Measurements from ENCODE around the gene ITPRIP. TPM values are rescaled to one million over a fixed set of nuclear protein-coding genes. Genes with fewer than 3 reads are reported as not detected.

The ITPRIP gene
- total RNA-seq (5.4 and 6.8 TPM in 2 replicates), polyA plus RNA-seq (11.1 and 18.8 TPM in 2 replicates), polyA minus RNA-seq (ENCODE audit: low replicate concordance) (23.7 and 30.0 TPM in 2 replicates)
- polyA plus RNA-seq (2012): 11.1 and 18.6 TPM in 2 replicates

DNA sequence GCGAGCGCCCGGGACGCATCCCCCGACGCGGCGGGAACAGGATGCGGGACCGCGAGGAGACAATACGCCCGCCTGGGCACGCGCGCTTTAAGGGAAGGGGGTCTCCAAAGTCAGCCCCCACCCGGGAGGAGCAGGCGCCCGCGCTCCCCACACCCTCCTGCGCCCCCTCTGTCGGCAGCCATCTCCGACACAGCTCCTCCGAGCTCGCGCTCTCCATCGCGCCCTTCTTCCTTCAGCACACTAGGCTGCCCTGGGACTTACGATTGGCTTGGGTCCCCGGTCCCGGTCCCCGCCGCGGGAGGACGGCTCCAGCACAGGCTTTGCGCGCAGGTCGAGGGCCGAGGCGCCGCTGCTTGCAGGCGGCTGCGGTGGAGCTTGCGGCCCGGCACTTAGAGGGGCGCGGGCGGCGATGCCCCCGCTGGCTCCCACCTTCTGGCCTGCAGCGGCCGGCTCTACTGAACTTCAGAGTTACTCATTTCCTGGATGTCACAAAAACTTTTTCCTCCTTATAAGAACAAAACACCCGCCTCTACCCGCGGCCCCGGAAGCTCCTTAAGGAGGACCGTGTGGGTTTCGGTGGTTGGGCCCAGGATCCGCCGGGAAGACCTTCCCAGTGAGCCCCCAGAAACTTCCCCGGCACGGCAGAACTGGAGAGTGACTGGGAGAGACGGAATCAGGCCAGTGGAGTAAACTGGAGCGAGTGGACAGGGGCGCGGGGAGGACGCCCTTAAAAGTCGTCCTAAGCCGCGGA lies at the start of gene ITPRIP:
Gene ITPRIP (minus strand): TSS at position 481 of the 751 bp plus-strand sequence. CDS start 22,414 bp downstream, outside the sequence.
- Histone ChIP-seq H3K36me3 (ENCODE audit: control insufficient read depth, insufficient read depth, low read length) (peaks cover 1% of the 10 kb centered on the region), H3K4me2 (ENCODE audit: extremely low read depth, insufficient read depth, low read length) (peak within 1 kb of the TSS; percentile 97), H3K79me2 (ENCODE audit: control insufficient read depth, insufficient read depth, low read length) (peaks cover 50% of the 10 kb centered on the region), H3K9me3 (ENCODE audit: control insufficient read depth, insufficient read depth, low read depth, low read length) (no peaks in the 10 kb centered on the region), H2AFZ (ENCODE audit: low read length) (peak within 1 kb of the TSS; percentile 62), H3K27me3 (ENCODE audit: control insufficient read depth, insufficient read depth, low read length) (no peaks in the 10 kb centered on the region), H3K27ac (ENCODE audit: insufficient read depth, low read length) (peak within 1 kb of the TSS; percentile 99), H3K4me3 (replicated peaks in 1 of 4; ENCODE audit: control extremely low read depth in 1 of 4, insufficient read depth in 1 of 4, low read depth in 3 of 4, low read length in 4 of 4) (peak within 1 kb of the TSS; percentile 86 to 97 (median 94)), H3K9ac (ENCODE audit: insufficient read depth, low read length) (peak within 1 kb of the TSS; percentile 98), H3K4me1 (ENCODE audit: control insufficient read depth, extremely low read depth, insufficient read depth, low read length) (peaks cover 27% of the 10 kb centered on the region), H4K20me1 (ENCODE audit: control insufficient read depth, extremely low read depth, insufficient read depth, low read length) (no peaks in the 10 kb centered on the region)
- TF ChIP-seq EZH2 (IDR thresholded peaks at IDR 0.05; ENCODE audit: low read length, missing control alignments) (no peak), CTCF (conservative IDR thresholded peaks at IDR 0.05 in 1 of 2, IDR thresholded peaks at IDR 0.05 in 1 of 2; ENCODE audit: low read depth in 1 of 2, low read length in 2 of 2) (peak in 1 of 2 donors; percentile 23)
- peak; percentile 90 to 92 for DNase-seq (ENCODE audit: low read depth in 2 of 2)

- no peaks in the 10 kb centered on the region for H3K36me3 ChIP-seq (ENCODE audit: control insufficient read depth, insufficient read depth, low read length)
- no peak overlapping the region for H3K4me2 ChIP-seq (ENCODE audit: extremely low read depth, insufficient read depth, low read length)
- no peaks in the 10 kb centered on the region for H3K9me3 ChIP-seq (ENCODE audit: control insufficient read depth, insufficient read depth, low read depth, low read length)
- H3K4me3 ChIP-seq (replicated peaks in 1 of 4; ENCODE audit: control extremely low read depth in 1 of 4, insufficient read depth in 1 of 4, low read depth in 3 of 4, low read length in 4 of 4): no peak overlapping the region
- no peaks in the 10 kb centered on the region for H3K27me3 ChIP-seq (ENCODE audit: control insufficient read depth, insufficient read depth, low read length)
- no peaks in the 10 kb centered on the region for H4K20me1 ChIP-seq (ENCODE audit: control insufficient read depth, extremely low read depth, insufficient read depth, low read length)
- H3K4me1 ChIP-seq (ENCODE audit: control insufficient read depth, extremely low read depth, insufficient read depth, low read length): no peaks in the 10 kb centered on the region
- H3K27ac ChIP-seq (ENCODE audit: insufficient read depth, low read length): no peak overlapping the region
- no peak overlapping the region for H2AFZ ChIP-seq (ENCODE audit: low read length)
- H3K9ac ChIP-seq (ENCODE audit: insufficient read depth, low read length): no peak overlapping the region
- no peak for TF ChIP-seq CTCF (conservative IDR thresholded peaks at IDR 0.05 in 1 of 2, IDR thresholded peaks at IDR 0.05 in 1 of 2; ENCODE audit: low read depth in 1 of 2, low read length in 2 of 2)
- no peak for TF ChIP-seq EZH2 (IDR thresholded peaks at IDR 0.05; ENCODE audit: low read length, missing control alignments)
- H3K79me2 ChIP-seq (ENCODE audit: control insufficient read depth, insufficient read depth, low read length): no peaks in the 10 kb centered on the region
- no peak for DNase-seq (ENCODE audit: low read depth in 2 of 2)
Observed at GRCh38 chr10:104387130-104387888, 49.0 kb upstream of the ITPRIP start.

DNA sequence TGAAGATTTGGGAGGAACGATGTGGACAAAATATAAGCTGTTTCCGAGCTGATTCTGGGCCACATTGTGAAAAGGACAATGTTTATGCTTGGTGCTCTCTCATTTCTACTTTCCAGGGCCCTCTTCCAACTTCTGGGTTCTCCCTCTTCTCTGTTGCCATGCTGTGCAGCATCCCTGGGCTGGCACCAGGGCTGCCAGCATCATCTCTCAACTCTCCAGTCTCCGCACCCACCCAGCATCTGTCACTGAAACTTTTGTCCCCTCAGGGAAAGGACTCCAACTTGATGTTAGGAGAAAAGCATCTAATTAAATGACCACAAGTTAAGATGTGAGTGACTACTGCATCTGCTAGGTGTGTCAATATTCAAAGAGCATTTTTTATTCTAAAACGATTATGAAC lies 42.1 kb upstream of the ITPRIP start:
- H3K27ac ChIP-seq (ENCODE audit: insufficient read depth, low read length): no peak overlapping the region
- TF ChIP-seq EZH2 (IDR thresholded peaks at IDR 0.05; ENCODE audit: low read length, missing control alignments) (no peak), CTCF (conservative IDR thresholded peaks at IDR 0.05 in 1 of 2, IDR thresholded peaks at IDR 0.05 in 1 of 2; ENCODE audit: low read depth in 1 of 2, low read length in 2 of 2) (no peak)

More for the DNA sequence above, 42.1 kb upstream of the ITPRIP start:
- Histone ChIP-seq H3K9ac (ENCODE audit: insufficient read depth, low read length) (no peak overlapping the region), H4K20me1 (ENCODE audit: control insufficient read depth, extremely low read depth, insufficient read depth, low read length) (no peaks in the 10 kb centered on the region), H3K4me3 (replicated peaks in 1 of 4; ENCODE audit: control extremely low read depth in 1 of 4, insufficient read depth in 1 of 4, low read depth in 3 of 4, low read length in 4 of 4) (no peak overlapping the region), H3K36me3 (ENCODE audit: control insufficient read depth, insufficient read depth, low read length) (no peaks in the 10 kb centered on the region), H2AFZ (ENCODE audit: low read length) (no peak overlapping the region), H3K79me2 (ENCODE audit: control insufficient read depth, insufficient read depth, low read length) (no peaks in the 10 kb centered on the region), H3K27me3 (ENCODE audit: control insufficient read depth, insufficient read depth, low read length) (no peaks in the 10 kb centered on the region), H3K4me2 (ENCODE audit: extremely low read depth, insufficient read depth, low read length) (no peak overlapping the region), H3K9me3 (ENCODE audit: control insufficient read depth, insufficient read depth, low read depth, low read length) (no peaks in the 10 kb centered on the region), H3K4me1 (ENCODE audit: control insufficient read depth, extremely low read depth, insufficient read depth, low read length) (no peaks in the 10 kb centered on the region)
- no peak for DNase-seq (ENCODE audit: low read depth in 2 of 2)

Data from fibroblast of lung (primary cell).